Measurements from ENCODE around the gene TSHZ2.

TSHZ2 gene, protein sequence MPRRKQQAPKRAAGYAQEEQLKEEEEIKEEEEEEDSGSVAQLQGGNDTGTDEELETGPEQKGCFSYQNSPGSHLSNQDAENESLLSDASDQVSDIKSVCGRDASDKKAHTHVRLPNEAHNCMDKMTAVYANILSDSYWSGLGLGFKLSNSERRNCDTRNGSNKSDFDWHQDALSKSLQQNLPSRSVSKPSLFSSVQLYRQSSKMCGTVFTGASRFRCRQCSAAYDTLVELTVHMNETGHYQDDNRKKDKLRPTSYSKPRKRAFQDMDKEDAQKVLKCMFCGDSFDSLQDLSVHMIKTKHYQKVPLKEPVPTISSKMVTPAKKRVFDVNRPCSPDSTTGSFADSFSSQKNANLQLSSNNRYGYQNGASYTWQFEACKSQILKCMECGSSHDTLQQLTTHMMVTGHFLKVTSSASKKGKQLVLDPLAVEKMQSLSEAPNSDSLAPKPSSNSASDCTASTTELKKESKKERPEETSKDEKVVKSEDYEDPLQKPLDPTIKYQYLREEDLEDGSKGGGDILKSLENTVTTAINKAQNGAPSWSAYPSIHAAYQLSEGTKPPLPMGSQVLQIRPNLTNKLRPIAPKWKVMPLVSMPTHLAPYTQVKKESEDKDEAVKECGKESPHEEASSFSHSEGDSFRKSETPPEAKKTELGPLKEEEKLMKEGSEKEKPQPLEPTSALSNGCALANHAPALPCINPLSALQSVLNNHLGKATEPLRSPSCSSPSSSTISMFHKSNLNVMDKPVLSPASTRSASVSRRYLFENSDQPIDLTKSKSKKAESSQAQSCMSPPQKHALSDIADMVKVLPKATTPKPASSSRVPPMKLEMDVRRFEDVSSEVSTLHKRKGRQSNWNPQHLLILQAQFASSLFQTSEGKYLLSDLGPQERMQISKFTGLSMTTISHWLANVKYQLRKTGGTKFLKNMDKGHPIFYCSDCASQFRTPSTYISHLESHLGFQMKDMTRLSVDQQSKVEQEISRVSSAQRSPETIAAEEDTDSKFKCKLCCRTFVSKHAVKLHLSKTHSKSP (N-terminal part only)

DNA sequence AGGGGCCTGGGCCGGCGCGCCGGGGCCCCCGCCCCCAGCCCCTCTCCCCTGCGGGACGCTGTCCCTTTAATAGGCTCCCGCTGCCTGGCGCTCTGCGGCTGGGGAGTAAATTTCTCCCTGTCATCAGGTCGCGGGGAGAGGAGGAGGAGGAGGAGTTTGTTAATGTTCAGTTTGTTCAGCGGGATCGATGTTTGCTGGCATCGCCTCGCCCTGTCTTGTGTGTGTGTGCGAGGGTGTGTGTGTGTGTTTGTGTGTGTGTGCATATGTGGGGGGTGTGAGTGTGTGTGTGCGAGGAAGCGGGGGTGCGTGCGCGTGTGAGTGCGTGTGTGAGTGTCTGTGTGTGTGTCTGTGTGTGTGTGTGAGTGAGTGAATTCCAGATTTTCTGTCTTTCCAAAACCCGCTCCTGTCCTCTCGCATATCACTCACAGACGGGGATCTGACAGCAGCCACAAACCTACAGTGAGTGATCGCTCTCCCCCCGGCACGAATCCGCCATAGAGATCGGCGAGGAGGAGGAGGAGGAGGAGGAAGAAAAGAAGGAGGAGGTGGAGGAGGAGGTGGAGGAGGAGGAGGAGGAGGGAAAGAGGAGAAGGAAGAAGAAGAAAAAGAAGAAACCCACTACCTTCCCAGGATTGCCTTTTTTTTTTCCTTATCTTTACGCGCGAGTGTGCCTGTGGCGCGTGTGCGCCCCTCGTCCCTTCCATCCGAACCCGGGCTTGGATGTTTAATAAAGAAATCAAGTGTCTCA, at the start of gene TSHZ2:
Gene TSHZ2, plus strand, starts transcription at position 169 of the 748 bp plus-strand sequence. CDS start 936 bp downstream, outside the sequence.
- TF ChIP-seq, protein P1, sequence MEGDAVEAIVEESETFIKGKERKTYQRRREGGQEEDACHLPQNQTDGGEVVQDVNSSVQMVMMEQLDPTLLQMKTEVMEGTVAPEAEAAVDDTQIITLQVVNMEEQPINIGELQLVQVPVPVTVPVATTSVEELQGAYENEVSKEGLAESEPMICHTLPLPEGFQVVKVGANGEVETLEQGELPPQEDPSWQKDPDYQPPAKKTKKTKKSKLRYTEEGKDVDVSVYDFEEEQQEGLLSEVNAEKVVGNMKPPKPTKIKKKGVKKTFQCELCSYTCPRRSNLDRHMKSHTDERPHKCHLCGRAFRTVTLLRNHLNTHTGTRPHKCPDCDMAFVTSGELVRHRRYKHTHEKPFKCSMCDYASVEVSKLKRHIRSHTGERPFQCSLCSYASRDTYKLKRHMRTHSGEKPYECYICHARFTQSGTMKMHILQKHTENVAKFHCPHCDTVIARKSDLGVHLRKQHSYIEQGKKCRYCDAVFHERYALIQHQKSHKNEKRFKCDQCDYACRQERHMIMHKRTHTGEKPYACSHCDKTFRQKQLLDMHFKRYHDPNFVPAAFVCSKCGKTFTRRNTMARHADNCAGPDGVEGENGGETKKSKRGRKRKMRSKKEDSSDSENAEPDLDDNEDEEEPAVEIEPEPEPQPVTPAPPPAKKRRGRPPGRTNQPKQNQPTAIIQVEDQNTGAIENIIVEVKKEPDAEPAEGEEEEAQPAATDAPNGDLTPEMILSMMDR (IDR thresholded peaks at IDR 0.05; ENCODE audit: control extremely low read depth, extremely low read depth, low read depth, missing control alignments) = no peak
- ChIA-PET CTCF (no interaction called here), POLR2A (no interaction called here)
- DNase-seq (ENCODE audit: extremely low spot score) = no peak

DNA sequence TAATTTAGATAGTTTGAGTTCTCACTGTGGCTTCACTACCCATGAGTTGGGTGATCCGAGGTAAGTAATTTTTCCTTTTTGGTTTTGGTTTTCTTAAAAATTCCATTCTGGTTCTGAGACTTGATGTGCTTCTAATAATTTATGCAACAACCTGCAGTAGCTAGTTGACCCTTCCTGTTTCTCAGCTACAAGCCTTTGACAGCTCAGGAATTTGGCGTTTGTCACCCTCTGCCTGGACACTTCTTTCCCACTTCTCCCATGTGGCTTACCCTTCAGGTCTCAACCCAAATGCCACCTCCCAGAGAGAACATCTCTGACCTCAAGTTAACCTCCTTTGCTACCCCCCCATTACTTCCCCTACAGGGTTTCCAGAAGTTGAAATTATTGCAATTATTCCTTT, 49.7 kb upstream of the TSHZ2 start:
- TF ChIP-seq, protein P1 (IDR thresholded peaks at IDR 0.05; ENCODE audit: control extremely low read depth, extremely low read depth, low read depth, missing control alignments) = no peak
- DNase-seq (ENCODE audit: extremely low spot score) = no peak
- POLR2A ChIA-PET = no interaction called here
- CTCF ChIA-PET = interaction anchor here (1.3 to 1.4 kb wide), 2 partner anchors 10 to 20 kb away, joined by 3 to 4 read pairs; no protein-coding TSS in a partner anchor

DNA sequence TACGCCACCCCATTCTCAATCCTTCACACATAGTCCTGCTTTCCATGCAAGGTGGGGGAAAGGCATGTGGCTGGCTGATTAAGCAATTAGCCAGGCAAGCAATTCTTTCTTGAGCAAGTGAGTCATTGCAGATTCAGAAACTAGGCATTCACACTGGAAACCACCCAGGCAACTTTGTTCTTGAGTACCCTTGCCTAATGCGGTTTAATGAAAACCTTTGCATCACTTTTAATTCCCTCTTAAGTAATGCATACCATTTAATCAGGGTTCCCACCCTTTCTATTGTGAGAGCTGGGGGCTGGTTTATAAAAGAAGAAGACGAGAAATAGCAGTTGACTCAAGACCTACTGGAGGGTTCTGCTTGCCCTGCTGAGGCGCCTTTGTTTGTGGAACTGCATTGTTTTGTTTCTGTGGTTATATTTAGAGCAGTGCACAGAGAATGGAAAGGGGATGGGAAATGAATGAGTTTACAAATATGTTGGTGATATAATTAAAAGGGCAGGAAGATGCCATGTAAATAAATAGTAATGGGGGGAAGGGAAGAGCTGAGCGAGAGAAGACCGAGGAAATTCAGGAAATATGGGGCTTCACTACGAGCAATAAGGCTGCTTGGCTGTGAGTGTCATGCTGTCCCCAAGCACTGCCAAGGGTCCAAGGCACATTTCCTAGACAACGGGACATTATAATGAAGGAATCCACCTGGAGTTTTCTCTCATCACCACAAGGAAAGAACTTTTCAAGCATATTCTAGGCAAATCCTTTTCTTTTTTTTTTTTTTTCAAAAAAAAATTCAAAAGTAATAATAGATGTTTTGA, 48.8 kb upstream of the TSHZ2 start:
- POLR2A ChIA-PET = no interaction called here
- DNase-seq (ENCODE audit: extremely low spot score) = no peak
- CTCF ChIA-PET = interaction anchor here (1.4 kb wide), 1 partner anchor 11 kb away, joined by 3 read pairs; no protein-coding TSS in a partner anchor
- TF ChIP-seq, protein P1 (IDR thresholded peaks at IDR 0.05; ENCODE audit: control extremely low read depth, extremely low read depth, low read depth, missing control alignments) = no peak

DNA sequence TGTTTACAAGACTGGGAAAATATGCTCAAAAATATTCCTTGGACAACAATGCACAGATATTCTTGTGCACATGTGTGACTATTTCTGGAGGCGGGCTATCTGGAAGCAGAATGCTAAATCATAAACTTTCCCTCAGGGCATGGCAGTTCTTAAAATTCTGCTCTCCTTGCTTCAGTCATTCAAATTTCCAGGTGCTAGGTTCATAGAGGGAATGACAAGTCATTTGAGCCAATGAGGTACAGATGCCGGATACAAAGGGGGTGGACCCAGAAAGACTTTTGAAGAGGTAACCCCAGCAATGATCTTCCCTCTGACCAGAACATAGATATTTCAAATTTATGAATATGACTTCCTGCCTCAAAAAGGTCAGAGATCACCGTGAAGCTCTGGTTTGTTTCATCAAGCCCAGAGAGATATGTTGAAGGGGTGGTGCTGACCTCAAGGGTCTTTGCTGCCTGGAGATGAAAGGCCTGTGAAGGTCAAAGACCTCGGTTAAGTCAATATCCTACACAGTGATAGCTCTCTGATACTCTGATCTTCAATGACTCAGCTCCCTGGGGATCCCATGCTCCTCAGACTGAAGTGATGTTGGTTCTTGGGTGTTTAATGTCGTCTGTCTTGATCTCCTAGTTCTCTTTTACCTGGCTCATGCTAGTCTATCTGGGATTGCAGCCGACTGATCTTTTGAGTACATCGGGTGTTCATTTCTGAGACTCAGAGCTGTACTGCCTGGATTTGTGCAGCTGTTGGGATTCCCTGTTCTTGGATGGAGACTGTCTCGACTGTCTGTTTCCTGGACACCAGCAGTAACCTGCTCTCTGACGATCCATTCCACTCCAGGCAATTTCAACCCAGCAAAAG, 47.5 kb upstream of the TSHZ2 start:
- CTCF ChIA-PET = no interaction called here
- POLR2A ChIA-PET = no interaction called here
- no peak for DNase-seq (ENCODE audit: extremely low spot score)
- TF ChIP-seq, protein P1 (IDR thresholded peaks at IDR 0.05; ENCODE audit: control extremely low read depth, extremely low read depth, low read depth, missing control alignments) = no peak

DNA sequence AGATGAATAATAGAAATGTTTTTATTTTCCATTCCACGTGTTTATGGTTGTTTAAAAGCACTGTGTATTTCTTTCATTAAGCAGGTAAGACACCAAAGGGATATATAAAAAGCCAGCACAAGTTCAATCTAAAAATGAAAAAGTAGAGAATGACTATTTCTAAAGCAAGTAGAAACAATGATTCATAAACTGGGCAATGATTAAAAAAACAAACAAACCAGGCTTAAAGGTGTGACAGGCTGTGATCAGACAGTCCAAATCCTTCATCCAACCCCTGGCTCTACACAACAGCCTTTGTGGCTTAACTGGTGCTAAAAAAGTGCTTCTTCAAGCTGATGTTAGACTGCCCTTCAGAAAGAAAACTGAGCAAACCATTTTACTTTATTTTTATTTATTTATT, 45.7 kb upstream of the TSHZ2 start:
- POLR2A ChIA-PET = no interaction called here
- no peak for DNase-seq (ENCODE audit: extremely low spot score)
- TF ChIP-seq, protein P1 (IDR thresholded peaks at IDR 0.05; ENCODE audit: control extremely low read depth, extremely low read depth, low read depth, missing control alignments) = no peak
- CTCF ChIA-PET = no interaction called here
